Loucy (cell line): ENCODE measurements around the gene SPIRE2.

Source experiments
- H2AFZ ChIP-seq: fragments of 200-600 bp; sonication (generic); 2 replicates; pipeline ENCODE4 v1.6.0; 2016; ENCODE audit warnings: antibody characterized with exemption, mild to moderate bottlenecking, low read length, moderate library complexity
- H3F3A ChIP-seq: fragments of 200-600 bp; 2 replicates; pipeline ENCODE4 v1.6.0; 2016; ENCODE audit warnings: antibody characterized with exemption, low read depth, mild to moderate bottlenecking
- H3K27me3 ChIP-seq: fragments of 200-600 bp; sonication (generic); 2 replicates; pipeline ENCODE4 v1.6.1; 2014; ENCODE audit warnings: low read length, mild to moderate bottlenecking; ENCODE audit not compliant: insufficient read depth, poor library complexity, severe bottlenecking
- H3K36me3 ChIP-seq: fragments of 200-600 bp; sonication (generic); 2 replicates; pipeline ENCODE4 v1.6.1; 2016; ENCODE audit warnings: low read length; ENCODE audit not compliant: insufficient read depth
- H3K4me1 ChIP-seq: fragments of 200-600 bp; sonication (generic); 2 replicates; pipeline ENCODE4 v1.5.1; 2014; ENCODE audit warnings: low read length, mild to moderate bottlenecking; ENCODE audit not compliant: insufficient read depth, poor library complexity, severe bottlenecking
- H3K4me2 ChIP-seq: fragments of 200-600 bp; sonication (generic); 2 replicates; pipeline ENCODE4 v1.6.0; 2014; ENCODE audit warnings: antibody characterized with exemption, low read length, low read depth, mild to moderate bottlenecking; ENCODE audit not compliant: poor library complexity, severe bottlenecking
- H3K4me3 ChIP-seq: fragments of 200-600 bp; sonication (generic); 2 replicates; pipeline ENCODE4 v1.5.1; 2014; ENCODE audit warnings: low read length, mild to moderate bottlenecking, mixed read lengths; ENCODE audit not compliant: poor library complexity, severe bottlenecking
- H3K79me2 ChIP-seq: fragments of 200-600 bp; sonication (generic); 2 replicates; pipeline ENCODE4 v1.6.1; 2014; ENCODE audit warnings: low read length; ENCODE audit not compliant: insufficient read depth
- H3K9ac ChIP-seq: fragments of 200-600 bp; sonication (generic); 2 replicates; pipeline ENCODE4 v1.6.0; 2014; ENCODE audit warnings: mild to moderate bottlenecking, low read depth, low read length, moderate library complexity; ENCODE audit not compliant: poor library complexity, severe bottlenecking
- H3K9me2 ChIP-seq: fragments of 200-600 bp; sonication (generic); replicated peaks from 2 replicates; pipeline ENCODE4 v1.6.1; 2016; ENCODE audit warnings: low read depth, low read length, mixed read lengths
- H3K9me3 ChIP-seq: fragments of 200-600 bp; sonication (generic); 2 replicates; pipeline ENCODE4 v1.6.1; 2014; ENCODE audit warnings: mild to moderate bottlenecking, antibody characterized with exemption, low read length, low read depth; ENCODE audit not compliant: insufficient read depth
- H4K20me1 ChIP-seq: fragments of 200-600 bp; sonication (generic); 2 replicates; pipeline ENCODE4 v1.6.0; 2014; ENCODE audit warnings: antibody characterized with exemption, low read length, mild to moderate bottlenecking; ENCODE audit not compliant: insufficient read depth, poor library complexity, severe bottlenecking
- CTCF ChIP-seq: fragments of 200-600 bp; sonication (generic); conservative IDR thresholded peaks from 2 replicates; pipeline ENCODE4 v1.5.1; 2014; ENCODE audit warnings: mild to moderate bottlenecking, antibody characterized with exemption, low read length
- EZH2phosphoT487 ChIP-seq: fragments of 200-600 bp; IDR thresholded peaks from 2 replicates; pipeline ENCODE4 v1.6.1; 2018; ENCODE audit warnings: antibody characterized with exemption, mild to moderate bottlenecking, moderate library complexity, borderline replicate concordance

SPIRE2 gene

GRCh38 chr16:89903908-89904515 is 75.7 kb downstream of the SPIRE2 start:
- no peak overlapping the region for H3K4me3 ChIP-seq
- no peak for TF ChIP-seq EZH2phosphoT487
- TF ChIP-seq CTCF: no peak
- H3K9ac ChIP-seq: no peak overlapping the region
- no peaks in the 10 kb centered on the region for H3K9me3 ChIP-seq
- peaks cover 5% of the 10 kb centered on the region; the same call in 1 of the 2 replicates for H3K36me3 ChIP-seq
- no peak overlapping the region for H3K4me2 ChIP-seq
- no peaks in the 10 kb centered on the region for H4K20me1 ChIP-seq
- H3F3A ChIP-seq: no peaks in the 10 kb centered on the region
- no peaks in the 10 kb centered on the region for H3K4me1 ChIP-seq
- no peaks in the 10 kb centered on the region for H3K79me2 ChIP-seq
- no peaks in the 10 kb centered on the region for H3K27me3 ChIP-seq
- H2AFZ ChIP-seq: no peak overlapping the region
- H3K9me2 ChIP-seq: no peaks in the 10 kb centered on the region

GRCh38 chr16:89904606-89905510 is 76.6 kb downstream of the SPIRE2 start:
- no peaks in the 10 kb centered on the region for H3K27me3 ChIP-seq
- no peaks in the 10 kb centered on the region for H3K79me2 ChIP-seq
- H3F3A ChIP-seq: no peaks in the 10 kb centered on the region
- no peaks in the 10 kb centered on the region for H3K9me3 ChIP-seq
- no peak overlapping the region for H3K4me3 ChIP-seq
- no peak overlapping the region for H3K4me2 ChIP-seq
- no peak overlapping the region for H3K9ac ChIP-seq
- no peaks in the 10 kb centered on the region for H4K20me1 ChIP-seq
- H3K4me1 ChIP-seq: no peaks in the 10 kb centered on the region
- peaks cover 2% of the 10 kb centered on the region; the same call in 1 of the 2 replicates for H3K36me3 ChIP-seq
- no peak overlapping the region for H2AFZ ChIP-seq
- no peaks in the 10 kb centered on the region for H3K9me2 ChIP-seq
- no peak for TF ChIP-seq CTCF
- TF ChIP-seq EZH2phosphoT487: no peak

- no peaks in the 10 kb centered on the region; the same call in 1 of the 2 replicates for H3K36me3 ChIP-seq
- no peak overlapping the region for H3K9ac ChIP-seq
Observed at GRCh38 chr16:89905511-89906139, 77.3 kb downstream of the SPIRE2 start.

More at GRCh38 chr16:89905511-89906139, 77.3 kb downstream of the SPIRE2 start:
- no peaks in the 10 kb centered on the region for H3K27me3 ChIP-seq
- H3K4me2 ChIP-seq: no peak overlapping the region
- H2AFZ ChIP-seq: no peak overlapping the region
- H3K9me3 ChIP-seq: no peaks in the 10 kb centered on the region
- no peaks in the 10 kb centered on the region for H3K9me2 ChIP-seq
- H4K20me1 ChIP-seq: no peaks in the 10 kb centered on the region
- H3K79me2 ChIP-seq: no peaks in the 10 kb centered on the region
- no peak overlapping the region for H3K4me3 ChIP-seq
- TF ChIP-seq CTCF (no peak), EZH2phosphoT487 (no peak)
- no peaks in the 10 kb centered on the region for H3K4me1 ChIP-seq
- H3F3A ChIP-seq: no peaks in the 10 kb centered on the region
